ENCODE results near the gene ACTA2.

ACTA2 gene

GRCh38 chr10:88888810-88889445 lies 63.6 kb downstream of the ACTA2 start:
- Histone ChIP-seq H3K27ac (ENCODE audit: low read depth, low read length) (no peak overlapping the region), H3K9ac (ENCODE audit: low read depth in 1 of 2, low read length in 2 of 2) (no peak overlapping the region), H3K4me3 (ENCODE audit: low read depth in 1 of 2, low read length in 2 of 2) (no peak overlapping the region), H3K27me3 (ENCODE audit: control insufficient read depth in 1 of 2, insufficient read depth in 2 of 2, low read length in 2 of 2) (no peaks in the 10 kb centered on the region), H3K9me3 (ENCODE audit: control insufficient read depth in 1 of 2, low read length in 2 of 2) (no peaks in the 10 kb centered on the region), H3K4me1 (ENCODE audit: control insufficient read depth in 1 of 2, insufficient read depth in 2 of 2, low read length in 2 of 2) (peaks cover 10 to 13% of the 10 kb centered on the region in 2 donors), H3K36me3 (ENCODE audit: control insufficient read depth in 1 of 2, insufficient read depth in 2 of 2, low read length in 2 of 2) (no peaks in the 10 kb centered on the region)

GRCh38 chr10:88886557-88886956 lies 66.0 kb downstream of the ACTA2 start:
- no peaks in the 10 kb centered on the region for H3K27me3 ChIP-seq (ENCODE audit: control insufficient read depth in 1 of 2, insufficient read depth in 2 of 2, low read length in 2 of 2)
- H3K36me3 ChIP-seq (ENCODE audit: control insufficient read depth in 1 of 2, insufficient read depth in 2 of 2, low read length in 2 of 2), result no peaks in the 10 kb centered on the region
- peaks cover 20 to 31% of the 10 kb centered on the region in 2 donors for H3K4me1 ChIP-seq (ENCODE audit: control insufficient read depth in 1 of 2, insufficient read depth in 2 of 2, low read length in 2 of 2)
- no peaks in the 10 kb centered on the region for H3K9me3 ChIP-seq (ENCODE audit: control insufficient read depth in 1 of 2, low read length in 2 of 2)
- no peak overlapping the region for H3K4me3 ChIP-seq (ENCODE audit: low read depth in 1 of 2, low read length in 2 of 2)
- H3K27ac ChIP-seq (ENCODE audit: low read depth, low read length), result no peak overlapping the region
- H3K9ac ChIP-seq (ENCODE audit: low read depth in 1 of 2, low read length in 2 of 2), result no peak overlapping the region

Measured in duodenal mucosa (tissue), 2 donors.